ENCODE measurements around the gene IFI16. TPM values are rescaled to one million over a fixed set of nuclear protein-coding genes. Genes with fewer than 3 reads are reported as not detected.

The IFI16 gene
- total RNA-seq, 1 donor from 2014 or later = 21.9 TPM

DNA sequence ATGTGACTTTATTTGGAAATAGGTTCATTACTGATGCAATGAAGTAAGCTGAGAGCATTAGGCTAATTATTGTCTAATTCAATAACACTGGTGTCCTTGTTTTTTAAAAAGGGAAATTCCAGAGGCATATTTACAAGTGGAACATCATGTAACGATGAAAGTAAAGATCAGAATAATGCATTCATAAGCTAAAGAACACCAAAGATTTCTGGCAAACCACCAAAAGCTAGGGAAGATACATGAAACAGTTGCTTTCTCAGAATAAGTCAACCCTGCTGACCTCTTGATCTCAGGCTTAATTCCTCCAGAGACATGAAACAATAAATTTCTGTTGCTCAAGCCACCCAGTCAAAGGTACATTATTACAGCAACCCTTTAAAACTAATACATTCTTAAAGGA is 20.3 kb upstream of the IFI16 start:
- Histone ChIP-seq H3K27ac (replicated peaks) (no peak overlapping the region), H3K9me3 (replicated peaks) (peaks cover 12% of the 10 kb centered on the region), H3K4me3 (no peak overlapping the region), H3K4me1 (no peaks in the 10 kb centered on the region), H3K36me3 (no peaks in the 10 kb centered on the region), H3K27me3 (ENCODE audit: low read depth) (no peaks in the 10 kb centered on the region)
- DNase-seq = no peak
- intact Hi-C loops (cut with micrococcal nuclease) = no loop called here
- TF ChIP-seq, protein P1, sequence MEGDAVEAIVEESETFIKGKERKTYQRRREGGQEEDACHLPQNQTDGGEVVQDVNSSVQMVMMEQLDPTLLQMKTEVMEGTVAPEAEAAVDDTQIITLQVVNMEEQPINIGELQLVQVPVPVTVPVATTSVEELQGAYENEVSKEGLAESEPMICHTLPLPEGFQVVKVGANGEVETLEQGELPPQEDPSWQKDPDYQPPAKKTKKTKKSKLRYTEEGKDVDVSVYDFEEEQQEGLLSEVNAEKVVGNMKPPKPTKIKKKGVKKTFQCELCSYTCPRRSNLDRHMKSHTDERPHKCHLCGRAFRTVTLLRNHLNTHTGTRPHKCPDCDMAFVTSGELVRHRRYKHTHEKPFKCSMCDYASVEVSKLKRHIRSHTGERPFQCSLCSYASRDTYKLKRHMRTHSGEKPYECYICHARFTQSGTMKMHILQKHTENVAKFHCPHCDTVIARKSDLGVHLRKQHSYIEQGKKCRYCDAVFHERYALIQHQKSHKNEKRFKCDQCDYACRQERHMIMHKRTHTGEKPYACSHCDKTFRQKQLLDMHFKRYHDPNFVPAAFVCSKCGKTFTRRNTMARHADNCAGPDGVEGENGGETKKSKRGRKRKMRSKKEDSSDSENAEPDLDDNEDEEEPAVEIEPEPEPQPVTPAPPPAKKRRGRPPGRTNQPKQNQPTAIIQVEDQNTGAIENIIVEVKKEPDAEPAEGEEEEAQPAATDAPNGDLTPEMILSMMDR (IDR thresholded peaks at IDR 0.05; ENCODE audit: borderline replicate concordance) = no peak

DNA sequence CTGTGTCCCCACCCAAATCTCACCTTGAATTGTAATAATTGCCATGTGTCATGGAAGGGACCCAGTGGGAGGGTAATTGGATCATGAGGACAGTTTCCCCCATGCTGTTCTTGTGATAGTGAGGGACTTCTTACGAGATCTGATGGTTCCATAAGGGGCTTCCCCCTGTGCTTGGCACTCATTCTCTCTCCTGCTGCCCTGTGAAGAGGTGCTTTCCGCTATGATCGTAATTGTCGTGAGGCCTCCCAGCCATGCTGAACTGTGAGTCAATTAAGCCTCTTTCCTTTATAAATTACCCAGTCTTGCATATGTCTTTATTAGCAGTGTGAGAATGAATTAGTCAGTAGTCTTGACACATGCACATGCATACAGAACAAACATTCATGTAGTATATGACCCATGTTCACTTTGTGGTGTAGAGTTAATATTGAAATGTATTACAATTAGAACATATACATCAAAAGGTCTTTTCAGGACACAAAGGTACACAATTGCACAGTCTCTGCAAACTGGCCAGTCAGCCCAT is 16.9 kb upstream of the IFI16 start:
- Histone ChIP-seq H3K27ac (replicated peaks) (no peak overlapping the region), H3K4me3 (no peak overlapping the region), H3K27me3 (ENCODE audit: low read depth) (no peaks in the 10 kb centered on the region), H3K36me3 (no peaks in the 10 kb centered on the region), H3K4me1 (no peaks in the 10 kb centered on the region), H3K9me3 (replicated peaks) (no peaks in the 10 kb centered on the region)
- intact Hi-C loops (cut with micrococcal nuclease) = no loop called here
- TF ChIP-seq, protein P1 (IDR thresholded peaks at IDR 0.05; ENCODE audit: borderline replicate concordance) = no peak
- no peak for DNase-seq

DNA sequence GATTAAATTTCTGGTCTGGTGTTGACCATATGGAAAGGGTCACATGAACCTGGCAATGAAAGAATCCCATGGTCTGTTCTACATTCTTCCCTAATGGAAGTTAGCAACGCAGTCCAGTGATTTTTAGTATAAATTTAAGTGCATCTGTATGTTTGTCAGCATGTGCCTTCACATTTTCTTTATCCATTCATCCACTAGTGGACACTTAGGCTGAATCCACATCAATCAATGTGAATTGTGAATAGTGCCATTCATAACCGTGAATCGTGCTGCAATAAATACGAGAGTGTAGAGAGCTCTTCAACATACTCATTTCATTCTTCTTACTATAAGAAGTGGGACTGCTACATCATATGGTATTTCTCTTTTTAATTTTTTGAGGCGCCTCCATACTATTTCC is 12.7 kb upstream of the IFI16 start:
- no peak for DNase-seq
- Histone ChIP-seq H3K9me3 (replicated peaks) (no peaks in the 10 kb centered on the region), H3K27me3 (ENCODE audit: low read depth) (peaks cover 19% of the 10 kb centered on the region), H3K4me3 (no peak overlapping the region), H3K4me1 (peaks cover 28% of the 10 kb centered on the region), H3K27ac (replicated peaks) (no peak overlapping the region), H3K36me3 (no peaks in the 10 kb centered on the region)
- TF ChIP-seq, protein P1 (IDR thresholded peaks at IDR 0.05; ENCODE audit: borderline replicate concordance) = no peak
- intact Hi-C loops (cut with micrococcal nuclease) = no loop called here

DNA sequence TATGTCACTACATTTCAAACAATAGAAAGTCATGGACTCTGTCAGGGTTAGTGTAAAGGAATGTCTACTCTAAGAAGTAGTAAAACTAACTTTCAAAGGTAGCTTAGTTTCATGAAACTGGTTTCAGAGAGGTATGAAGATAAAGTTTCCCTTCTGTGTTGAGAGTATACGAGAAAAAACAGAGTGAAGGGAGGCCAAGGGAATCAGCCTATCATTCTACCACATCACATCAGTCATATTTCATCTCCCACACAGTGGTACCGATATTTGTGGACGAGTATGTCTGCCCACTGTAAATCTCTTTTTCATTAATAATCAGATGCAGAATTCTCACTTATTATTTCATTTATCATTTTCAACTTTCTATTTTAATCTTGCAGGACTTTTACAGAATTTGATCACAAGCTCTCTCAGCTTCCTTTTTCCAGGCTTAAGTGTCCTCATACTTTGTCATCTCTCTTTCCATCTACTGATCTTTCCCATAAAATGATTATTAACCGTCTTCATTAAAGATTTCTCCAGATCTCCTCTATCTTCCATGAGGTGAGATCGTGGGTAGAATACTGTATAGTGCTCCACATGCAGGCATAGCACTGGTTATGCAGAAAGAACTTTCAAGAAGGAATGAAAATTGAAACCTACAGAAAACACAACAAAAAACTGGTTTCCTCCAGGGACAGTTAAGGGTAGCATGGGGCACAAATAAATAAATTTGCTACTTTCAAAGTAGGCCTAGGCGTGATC is 11.5 kb upstream of the IFI16 start:
- peak overlapping the region; percentile 61 for H3K4me3 ChIP-seq
- TF ChIP-seq, protein P1 (IDR thresholded peaks at IDR 0.05; ENCODE audit: borderline replicate concordance) = no peak
- H3K4me1 ChIP-seq = peaks cover 31% of the 10 kb centered on the region
- no peaks in the 10 kb centered on the region for H3K9me3 ChIP-seq (replicated peaks)
- H3K27ac ChIP-seq (replicated peaks) = peak overlapping the region; percentile 88
- no peak for DNase-seq
- H3K27me3 ChIP-seq (ENCODE audit: low read depth) = peaks cover 19% of the 10 kb centered on the region
- intact Hi-C loops (cut with micrococcal nuclease) = no loop called here
- H3K36me3 ChIP-seq = no peaks in the 10 kb centered on the region

DNA sequence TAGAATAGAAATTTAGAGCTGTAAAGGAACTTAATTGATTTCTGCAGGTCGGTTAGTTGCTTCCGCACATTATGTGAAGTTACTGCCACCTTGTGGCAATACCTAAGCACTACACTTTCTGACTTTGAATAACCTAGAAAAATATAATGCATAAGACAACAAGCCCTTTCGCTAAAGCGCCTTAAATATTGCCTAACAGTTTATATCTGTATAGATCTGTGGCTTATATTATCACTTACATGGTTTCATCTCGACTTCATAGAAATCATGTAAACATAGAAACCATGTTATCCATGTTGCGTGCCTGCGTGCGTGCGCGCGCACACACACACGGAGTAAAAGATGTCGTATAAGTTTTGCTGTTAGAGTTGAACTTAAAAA is 10.9 kb upstream of the IFI16 start:
- TF ChIP-seq, protein P1 (IDR thresholded peaks at IDR 0.05; ENCODE audit: borderline replicate concordance) = peak; percentile 92
- peak; percentile 40 for DNase-seq
- Histone ChIP-seq H3K27ac (replicated peaks) (peak overlapping the region; percentile 88), H3K4me1 (peaks cover 31% of the 10 kb centered on the region), H3K27me3 (ENCODE audit: low read depth) (peaks cover 19% of the 10 kb centered on the region), H3K9me3 (replicated peaks) (no peaks in the 10 kb centered on the region), H3K4me3 (peak overlapping the region; percentile 61), H3K36me3 (no peaks in the 10 kb centered on the region)
- intact Hi-C loops (cut with micrococcal nuclease) = no loop called here
